H9 (cell line): Measurements from ENCODE around the gene ARHGEF16. TPM values are rescaled to one million over a fixed set of nuclear protein-coding genes. Genes with fewer than 3 reads are reported as not detected.
A peak's percentile ranks its signal among the peaks of the same experiment; 100 is the strongest.

ENCODE experiments used
- DNase-seq: peaks from one replicate; pipeline ENCODE4 v3.0.0-alpha.2; 2017
- H2AFZ ChIP-seq: one replicate; pipeline ENCODE4 v1.6.1; 2013; ENCODE audit warnings: mild to moderate bottlenecking, low read length, control low read depth, moderate library complexity
- H2AK5ac ChIP-seq: 2 replicates; pipeline ENCODE4 v1.6.1; 2013; ENCODE audit warnings: low read length, control low read depth, mixed read lengths; ENCODE audit not compliant: insufficient read length
- H2BK120ac ChIP-seq: one replicate; pipeline ENCODE4 v1.6.1; 2013; ENCODE audit warnings: low read depth, mild to moderate bottlenecking, low read length, control low read depth, inconsistent platforms; ENCODE audit not compliant: poor library complexity, severe bottlenecking
- H2BK12ac ChIP-seq: 2 replicates; pipeline ENCODE4 v1.6.1; 2013; ENCODE audit warnings: low read length, control low read depth, mixed read lengths, low read depth; ENCODE audit not compliant: insufficient read length
- H2BK15ac ChIP-seq: 2 replicates; pipeline ENCODE4 v1.6.1; 2013; ENCODE audit warnings: low read depth, low read length, control low read depth
- H2BK20ac ChIP-seq: one replicate; pipeline ENCODE4 v1.6.1; 2013; ENCODE audit warnings: low read depth, mild to moderate bottlenecking, low read length, control low read depth, inconsistent platforms; ENCODE audit not compliant: poor library complexity, severe bottlenecking
- H2BK5ac ChIP-seq: 2 replicates; pipeline ENCODE4 v1.6.1; 2013; ENCODE audit warnings: low read length, control low read depth, mixed read lengths; ENCODE audit not compliant: insufficient read length
- H3K14ac ChIP-seq: 2 replicates; pipeline ENCODE4 v1.6.1; 2013; ENCODE audit warnings: low read length, control low read depth; ENCODE audit not compliant: insufficient read depth
- H3K18ac ChIP-seq: 2 replicates; pipeline ENCODE4 v1.6.1; 2013; ENCODE audit warnings: low read depth, mild to moderate bottlenecking, mixed read lengths, low read length, control low read depth; ENCODE audit not compliant: insufficient read length
- H3K23ac ChIP-seq: 2 replicates; pipeline ENCODE4 v1.6.1; 2013; ENCODE audit warnings: low read length, control low read depth, mixed read lengths, low read depth; ENCODE audit not compliant: insufficient read length
- H3K23me2 ChIP-seq: 2 replicates; pipeline ENCODE4 v1.6.1; 2013; ENCODE audit warnings: low read depth, mild to moderate bottlenecking, mixed read lengths, low read length, control low read depth; ENCODE audit not compliant: insufficient read length, poor library complexity, severe bottlenecking
- H3K27ac ChIP-seq: 2 replicates; pipeline ENCODE4 v1.5.1; 2013; ENCODE audit warnings: low read length, control low read depth, mixed read lengths, low read depth; ENCODE audit not compliant: insufficient read length
- H3K27me3 ChIP-seq: 2 replicates; pipeline ENCODE4 v1.6.1; 2013; ENCODE audit warnings: low read length, control low read depth, inconsistent platforms; ENCODE audit not compliant: insufficient read depth
- H3K4ac ChIP-seq: 2 replicates; pipeline ENCODE4 v1.6.1; 2013; ENCODE audit warnings: low read depth, mild to moderate bottlenecking, control low read depth, inconsistent platforms, low read length, moderate library complexity
- H3K4me1 ChIP-seq: 2 replicates; pipeline ENCODE4 v1.6.1; 2013; ENCODE audit warnings: low read length, control low read depth, inconsistent platforms; ENCODE audit not compliant: insufficient read depth
- H3K4me2 ChIP-seq: 2 replicates; pipeline ENCODE4 v1.6.1; 2013; ENCODE audit warnings: low read length, control low read depth, mixed read lengths; ENCODE audit not compliant: insufficient read length, insufficient read depth
- H3K56ac ChIP-seq: 2 replicates; pipeline ENCODE4 v1.6.1; 2013; ENCODE audit warnings: low read depth, mild to moderate bottlenecking, mixed read lengths, low read length, control low read depth; ENCODE audit not compliant: insufficient read length
- H3K79me1 ChIP-seq: 2 replicates; pipeline ENCODE4 v1.6.1; 2013; ENCODE audit warnings: low read depth, mild to moderate bottlenecking, moderate library complexity, low read length, control low read depth, inconsistent platforms; ENCODE audit not compliant: insufficient read depth, poor library complexity, severe bottlenecking
- H3K79me2 ChIP-seq: 2 replicates; pipeline ENCODE4 v1.6.1; 2013; ENCODE audit warnings: low read length, control low read depth, inconsistent platforms; ENCODE audit not compliant: insufficient read depth
- H3K9ac ChIP-seq: 2 replicates; pipeline ENCODE4 v1.6.1; 2013; ENCODE audit warnings: low read length, control low read depth, mixed read lengths; ENCODE audit not compliant: insufficient read length; ENCODE audit errors: extremely low read depth
- H3K9me3 ChIP-seq: one replicate; pipeline ENCODE4 v1.6.1; 2013; ENCODE audit warnings: low read depth, low read length, inconsistent platforms; ENCODE audit not compliant: control insufficient read depth
- H3T11ph ChIP-seq: one replicate; pipeline ENCODE4 v1.6.1; 2013; ENCODE audit warnings: mild to moderate bottlenecking, low read length, control low read depth, inconsistent platforms
- H4K20me1 ChIP-seq: one replicate; pipeline ENCODE4 v1.6.1; 2013; ENCODE audit not compliant: control insufficient read depth, insufficient read length, insufficient read depth
- H4K5ac ChIP-seq: 2 replicates; pipeline ENCODE4 v1.6.1; 2013; ENCODE audit warnings: low read depth, mild to moderate bottlenecking, mixed read lengths, low read length, control low read depth; ENCODE audit not compliant: insufficient read length
- H4K8ac ChIP-seq: replicated peaks from 2 replicates; pipeline ENCODE4 v1.6.1; 2013; ENCODE audit warnings: low read length, control low read depth, mixed read lengths, low read depth; ENCODE audit not compliant: insufficient read length
- H4K91ac ChIP-seq: 2 replicates; pipeline ENCODE4 v1.6.1; 2013; ENCODE audit warnings: low read depth, mild to moderate bottlenecking, moderate library complexity, mixed read lengths, low read length, control low read depth; ENCODE audit not compliant: insufficient read length
- H3K27ac Mint-ChIP-seq, 3 experiments: 2 replicates in 2 of 3; 3 replicates in 1 of 3; pipeline ENCODE4 v1.8.0; 2020 to 2021; ENCODE audit warnings: mixed read lengths in 3 of 3, mild to moderate bottlenecking in 1 of 3, moderate library complexity in 1 of 3
- H3K27me3 Mint-ChIP-seq: 2 replicates; pipeline ENCODE4 v1.8.0; 2021; ENCODE audit warnings: low read depth, mild to moderate bottlenecking, moderate library complexity, mixed read lengths
- H3K36me3 Mint-ChIP-seq, 3 experiments: 2 replicates in 2 of 3; 3 replicates in 1 of 3; pipeline ENCODE4 v1.8.0; 2020 to 2021; ENCODE audit warnings: low read depth in 3 of 3, mixed read lengths in 3 of 3; ENCODE audit not compliant: insufficient read depth in 1 of 3
- H3K4me1 Mint-ChIP-seq, 2 experiments: 2 replicates each; pipeline ENCODE4 v1.8.0; 2020; ENCODE audit warnings: mixed read lengths in 2 of 2
- H3K4me3 Mint-ChIP-seq, 2 experiments: 2 replicates in 1 of 2; 3 replicates in 1 of 2; pipeline ENCODE4 v1.8.0; 2020 to 2021; ENCODE audit warnings: mild to moderate bottlenecking in 2 of 2, mixed read lengths in 2 of 2, moderate library complexity in 1 of 2
- H3K9me3 Mint-ChIP-seq, 2 experiments: 2 replicates in 1 of 2; 3 replicates in 1 of 2; pipeline ENCODE4 v1.8.0; 2020; ENCODE audit warnings: mild to moderate bottlenecking in 2 of 2, mixed read lengths in 2 of 2, moderate library complexity in 1 of 2
- WGBS: extraction: QIAGEN DNeasy Blood & Tissue Kit; methylation state at CpG from one replicate; pipeline ENCODE4 v1.1.7; 2013; ENCODE audit warnings: missing lambda C conversion rate, low lambda C conversion rate, mixed read lengths; ENCODE audit not compliant: insufficient read length; ENCODE audit errors: extremely low coverage; 5-methylcytosine and 5-hydroxymethylcytosine counted together
- total RNA-seq: library from RNA; stranded (reverse); gene quantifications from 2 replicates; pipeline ENCODE4 v1.2.1, GENCODE V29; 2021
- TF ChIP-seq, protein P1 (sequence below): fragments of 200-600 bp; sonication (generic); conservative IDR thresholded peaks from 3 replicates; pipeline ENCODE4 v1.8.0; 2021; ENCODE audit warnings: antibody characterized with exemption, mild to moderate bottlenecking

The ARHGEF16 gene
- total RNA-seq, 1 experiment from 2014 or later = 48.5 TPM

DNA sequence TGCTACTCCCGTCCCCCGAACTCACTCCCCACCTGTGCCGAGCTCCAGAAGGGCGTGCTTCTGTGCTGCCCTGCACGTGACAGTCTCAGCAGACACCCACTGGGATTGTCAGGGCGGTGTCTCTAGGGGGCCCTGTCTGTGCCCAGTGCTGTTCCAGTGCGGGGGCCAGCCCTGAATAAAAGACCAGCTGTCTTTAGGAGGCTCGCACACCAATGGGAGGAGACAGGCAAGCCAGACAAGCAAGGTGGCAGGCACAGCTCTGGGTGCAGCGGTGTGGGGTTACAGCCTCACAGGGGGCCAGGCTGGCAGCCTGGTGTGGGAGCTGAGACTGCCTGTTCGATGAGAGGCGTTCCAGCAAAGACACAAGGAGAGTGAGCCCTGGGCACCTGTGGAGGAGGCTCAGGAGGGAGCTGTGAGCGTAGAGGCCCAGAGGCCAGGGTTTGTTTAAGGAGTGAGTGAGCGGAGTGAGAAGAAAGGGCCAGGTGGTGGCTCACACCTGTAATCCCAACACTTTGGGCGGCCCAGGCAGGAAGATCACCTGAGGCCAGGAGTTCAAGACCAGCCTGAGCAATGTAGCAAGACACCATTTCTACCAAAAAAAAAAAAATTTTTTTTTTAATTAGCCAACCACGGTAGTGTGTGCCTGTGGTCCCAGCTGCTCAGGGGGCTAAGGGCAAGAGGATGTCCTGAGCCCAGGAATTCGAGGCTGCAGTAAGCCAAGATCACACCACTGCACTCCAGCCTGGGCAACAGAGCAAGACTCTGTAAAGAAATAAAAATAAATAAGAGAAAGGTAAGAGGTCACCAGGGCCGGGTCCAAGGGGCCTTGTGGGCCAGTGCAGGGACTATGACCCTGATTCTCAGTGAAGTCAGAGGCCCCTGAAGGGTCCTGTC is 48.2 kb upstream of the ARHGEF16 start:
- no peak overlapping the region for H3K23ac ChIP-seq
- H2AFZ ChIP-seq = no peak overlapping the region
- no peak overlapping the region for H2AK5ac ChIP-seq
- H2BK5ac ChIP-seq = no peak overlapping the region
- no peak overlapping the region for H2BK15ac ChIP-seq
- no peak overlapping the region for H3K18ac ChIP-seq
- no peak overlapping the region for H4K91ac ChIP-seq
- no CpG with 5 or more reads among the region's 17 CpGs for WGBS
- H3K27ac Mint-ChIP-seq = peak overlapping the region in 1 of 3 experiments; percentile 51; a peak in 2 of 7 replicates
- no peak overlapping the region for H2BK12ac ChIP-seq
- DNase-seq = no peak
- H3K4me1 Mint-ChIP-seq = peaks cover 0 to 3% of the 10 kb centered on the region in 2 experiments; a peak in 1 of 4 replicates
- no peaks in the 10 kb centered on the region for H3K4me1 ChIP-seq
- H3K4me2 ChIP-seq = no peak overlapping the region
- H3K9me3 Mint-ChIP-seq = no peaks in the 10 kb centered on the region
- H3K27me3 Mint-ChIP-seq = 0 out of 2 replicates have a peak, but pooled peaks cover 1% of the 10 kb centered on the region
- H2BK20ac ChIP-seq = no peak overlapping the region
- no peak overlapping the region for H3K9ac ChIP-seq
- H3K27ac ChIP-seq = no peak overlapping the region
- no peak overlapping the region for H3K4me3 Mint-ChIP-seq
- H3K14ac ChIP-seq = no peak overlapping the region; the same call in 1 of the 2 replicates
- no peaks in the 10 kb centered on the region for H3K9me3 ChIP-seq
- no peak overlapping the region for H3K56ac ChIP-seq
- no peaks in the 10 kb centered on the region; the same call in 1 of the 2 replicates for H3K27me3 ChIP-seq
- H3T11ph ChIP-seq = no peak overlapping the region
- H2BK120ac ChIP-seq = no peak overlapping the region
- H4K20me1 ChIP-seq = peaks cover 2% of the 10 kb centered on the region
- no peaks in the 10 kb centered on the region for H3K23me2 ChIP-seq
- no peaks in the 10 kb centered on the region for H3K36me3 Mint-ChIP-seq
- TF ChIP-seq, protein P1, sequence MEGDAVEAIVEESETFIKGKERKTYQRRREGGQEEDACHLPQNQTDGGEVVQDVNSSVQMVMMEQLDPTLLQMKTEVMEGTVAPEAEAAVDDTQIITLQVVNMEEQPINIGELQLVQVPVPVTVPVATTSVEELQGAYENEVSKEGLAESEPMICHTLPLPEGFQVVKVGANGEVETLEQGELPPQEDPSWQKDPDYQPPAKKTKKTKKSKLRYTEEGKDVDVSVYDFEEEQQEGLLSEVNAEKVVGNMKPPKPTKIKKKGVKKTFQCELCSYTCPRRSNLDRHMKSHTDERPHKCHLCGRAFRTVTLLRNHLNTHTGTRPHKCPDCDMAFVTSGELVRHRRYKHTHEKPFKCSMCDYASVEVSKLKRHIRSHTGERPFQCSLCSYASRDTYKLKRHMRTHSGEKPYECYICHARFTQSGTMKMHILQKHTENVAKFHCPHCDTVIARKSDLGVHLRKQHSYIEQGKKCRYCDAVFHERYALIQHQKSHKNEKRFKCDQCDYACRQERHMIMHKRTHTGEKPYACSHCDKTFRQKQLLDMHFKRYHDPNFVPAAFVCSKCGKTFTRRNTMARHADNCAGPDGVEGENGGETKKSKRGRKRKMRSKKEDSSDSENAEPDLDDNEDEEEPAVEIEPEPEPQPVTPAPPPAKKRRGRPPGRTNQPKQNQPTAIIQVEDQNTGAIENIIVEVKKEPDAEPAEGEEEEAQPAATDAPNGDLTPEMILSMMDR = no peak
- H3K79me1 ChIP-seq = no peaks in the 10 kb centered on the region
- no peak overlapping the region for H4K8ac ChIP-seq
- H3K79me2 ChIP-seq = no peaks in the 10 kb centered on the region
- no peak overlapping the region for H3K4ac ChIP-seq
- no peak overlapping the region for H4K5ac ChIP-seq
